ENCODE measurements around the gene DOCK8. TPM values are rescaled to one million over a fixed set of nuclear protein-coding genes. Genes with fewer than 3 reads are reported as not detected.

Gene DOCK8
- polyA plus RNA-seq, 2 of the 4 experiments (the other 2 are of a cell fraction) = 0.27 to 0.68 TPM

- no peak for TF ChIP-seq ELK1 (IDR thresholded peaks at IDR 0.05; ENCODE audit: low read depth, low read length)
- TF ChIP-seq ZNF302 (CRISPR knock-in tag; IDR thresholded peaks at IDR 0.05) = no peak
- TF ChIP-seq RARB (CRISPR knock-in tag; IDR thresholded peaks at IDR 0.05) = no peak
- no peak for TF ChIP-seq HOXA7 (CRISPR knock-in tag; IDR thresholded peaks at IDR 0.05)
- TF ChIP-seq HOXB13 (CRISPR knock-in tag; IDR thresholded peaks at IDR 0.05; ENCODE audit: low read depth) = 0 out of 2 replicates have a peak, but pooled peaks have one; percentile 25
- no peak for TF ChIP-seq CHD4 (IDR thresholded peaks at IDR 0.05; ENCODE audit: borderline replicate concordance)
- TF ChIP-seq CTCF (IDR thresholded peaks at IDR 0.05) = peak; percentile 74
- TF ChIP-seq MAZ (IDR thresholded peaks at IDR 0.05; ENCODE audit: borderline replicate concordance, low read depth, low read length) = no peak
- no peak for TF ChIP-seq PBX3 (IDR thresholded peaks at IDR 0.05)
- peak; percentile 96 for TF ChIP-seq E2F6 (IDR thresholded peaks at IDR 0.05; ENCODE audit: borderline replicate concordance, low read depth)
- TF ChIP-seq CBX2 (IDR thresholded peaks at IDR 0.05; ENCODE audit: borderline replicate concordance, low read depth) = no peak
- TF ChIP-seq HMGXB4 (CRISPR knock-in tag; IDR thresholded peaks at IDR 0.05; ENCODE audit: borderline replicate concordance) = peak; percentile 12; the same call in 1 of the 2 replicates
- TF ChIP-seq SREBF2 (IDR thresholded peaks at IDR 0.05) = no peak
- TF ChIP-seq MAX (IDR thresholded peaks at IDR 0.05) = peak; percentile 94
- peak; percentile 34; the same call in 1 of the 2 replicates for TF ChIP-seq RNF2 (IDR thresholded peaks at IDR 0.05; ENCODE audit: borderline replicate concordance, low read depth)
- TF ChIP-seq RCOR1 (IDR thresholded peaks at IDR 0.05; ENCODE audit: low read depth, low read length) = no peak
- TF ChIP-seq NFE2L2 (conservative IDR thresholded peaks at IDR 0.05; ENCODE audit: low read length) = no peak
- no peak for TF ChIP-seq BCL3 (IDR thresholded peaks at IDR 0.05)
- TF ChIP-seq POLR2AphosphoS2 (conservative IDR thresholded peaks at IDR 0.05; ENCODE audit: low read length) = no peak
- TF ChIP-seq NPAS2 (CRISPR knock-in tag; IDR thresholded peaks at IDR 0.05; ENCODE audit: borderline replicate concordance) = no peak
- no peak for TF ChIP-seq NR3C1 (IDR thresholded peaks at IDR 0.05)
- TF ChIP-seq JUN (IDR thresholded peaks at IDR 0.05) = peak; percentile 42 to 53; a peak in 3 of 5 replicates
- TF ChIP-seq FOSL2 (IDR thresholded peaks at IDR 0.05) = no peak
- no peak for TF ChIP-seq FOSL2 (CRISPR knock-in tag; IDR thresholded peaks at IDR 0.05)
- no peak for TF ChIP-seq ZC3H11A (IDR thresholded peaks at IDR 0.05)
Measured at GRCh38 chr9:503881-504852, 289.5 kb downstream of the DOCK8 start, which contains the start of gene KANK1 (continued).
